Vagina (tissue), 2 donors: ENCODE measurements around the gene CCDC57. TPM values are rescaled to one million over a fixed set of nuclear protein-coding genes. Genes with fewer than 3 reads are reported as not detected.
"Not testable (repeated sequence)": the region's sequence is repeated elsewhere in the genome, so short reads cannot be mapped to it uniquely, and the experiment has no call there.

ENCODE experiments used
- DNase-seq, 2 donors: peaks; one replicate each; pipeline ENCODE4 v3.0.0-alpha.2; 2017; ENCODE audit errors: extremely low spot score in 2 of 2
- H3K27ac ChIP-seq: fragments of 200-600 bp; sonication (generic); one replicate; pipeline ENCODE4 v1.5.1; 2019
- H3K27me3 ChIP-seq: fragments of 200-600 bp; sonication (generic); one replicate; pipeline ENCODE4 v1.5.1; 2019
- H3K36me3 ChIP-seq, 2 donors: fragments of 200-600 bp; sonication (generic); one replicate each; pipeline ENCODE4 v1.5.1; 2017 to 2019
- H3K4me1 ChIP-seq: fragments of 200-600 bp; sonication (generic); one replicate; pipeline ENCODE4 v1.5.1; 2019
- H3K4me3 ChIP-seq, 2 donors: fragments of 200-600 bp; sonication (generic); 1 replicate in 1 of 2; 2 replicates in 1 of 2; pipeline ENCODE4 v1.5.1; 2016 to 2019
- H3K9me3 ChIP-seq: fragments of 200-600 bp; sonication (generic); one replicate; pipeline ENCODE4 v1.5.1; 2019
- POLR2A ChIP-seq, 2 donors: fragments of 450-650 bp; IDR thresholded peaks; one replicate each; pipeline ENCODE4 v1.6.1; 2017; ENCODE audit warnings: antibody characterized with exemption in 2 of 2, mild to moderate bottlenecking in 2 of 2, moderate library complexity in 2 of 2
- POLR2AphosphoS5 ChIP-seq, 2 donors: sonication (generic); formaldehyde crosslinking; IDR thresholded peaks; one replicate each; pipeline ENCODE4 v1.9.0; 2017; ENCODE audit warnings: antibody characterized with exemption in 2 of 2, mild to moderate bottlenecking in 2 of 2, low read depth in 1 of 2; ENCODE audit not compliant: insufficient read depth in 1 of 2
- intact Hi-C: fragments of 100-400 bp; cut with DNase I; formaldehyde crosslinking; loops from one replicate; pipeline ENCODE4 v1.15.1; 2023
- total RNA-seq: library from RNA; depleted of rRNA; stranded (reverse); fragments of >200 nt; gene quantifications from one replicate; pipeline ENCODE4 v1.2.3, GENCODE V29; 2016
- TF ChIP-seq, protein P1 (sequence below), 3 experiments: fragments of 450-650 bp in 2 of 3; fragments of 200-600 bp in 1 of 3; sonication (generic) in 1 of 3; IDR thresholded peaks; one replicate each; pipeline ENCODE4 v1.5.1; 2017 to 2019; ENCODE audit warnings: antibody characterized with exemption in 3 of 3, mild to moderate bottlenecking in 2 of 3, moderate library complexity in 2 of 3

The CCDC57 gene, protein sequence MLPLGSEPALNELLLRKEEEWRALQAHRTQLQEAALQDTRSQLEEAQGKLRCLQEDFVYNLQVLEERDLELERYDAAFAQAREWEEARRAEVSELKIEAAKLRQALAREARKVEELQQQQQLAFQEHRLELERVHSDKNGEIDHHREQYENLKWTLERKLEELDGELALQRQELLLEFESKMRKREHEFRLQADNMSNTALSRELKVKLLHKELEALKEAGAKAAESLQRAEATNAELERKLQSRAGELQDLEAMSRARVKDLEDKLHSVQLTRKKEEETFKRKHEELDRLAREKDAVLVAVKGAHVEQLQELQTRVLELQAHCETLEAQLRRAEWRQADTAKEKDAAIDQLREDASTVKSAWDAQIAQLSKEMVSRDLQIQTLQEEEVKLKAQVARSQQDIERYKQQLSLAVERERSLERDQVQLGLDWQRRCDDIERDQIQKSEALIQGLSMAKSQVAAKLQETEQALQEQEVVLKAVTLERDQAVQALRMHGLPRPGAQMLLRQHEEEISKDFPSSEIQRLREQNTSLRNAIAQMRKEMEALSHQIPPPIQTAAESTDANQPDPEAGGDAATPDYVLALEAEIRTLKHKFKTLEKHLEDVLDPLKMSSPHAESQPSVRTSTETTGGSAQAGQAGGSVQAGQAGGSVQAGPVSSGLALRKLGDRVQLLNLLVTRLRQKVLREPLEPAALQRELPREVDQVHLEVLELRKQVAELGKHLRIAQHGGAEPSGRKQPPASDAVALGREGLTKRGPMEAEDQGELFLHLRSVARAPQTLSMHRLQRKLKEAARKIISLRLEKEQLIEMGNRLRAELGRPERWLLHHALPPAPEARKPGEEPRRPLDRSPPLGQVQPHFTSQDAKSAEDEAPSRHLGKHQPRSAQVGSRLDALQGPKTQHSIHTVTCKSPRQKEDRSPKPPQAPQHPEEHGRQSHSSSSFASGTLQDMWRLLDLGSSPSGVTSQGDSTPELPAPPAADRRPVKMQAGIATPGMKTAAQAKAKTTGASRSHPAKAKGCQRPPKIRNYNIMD
- 26.5 TPM for total RNA-seq

DNA sequence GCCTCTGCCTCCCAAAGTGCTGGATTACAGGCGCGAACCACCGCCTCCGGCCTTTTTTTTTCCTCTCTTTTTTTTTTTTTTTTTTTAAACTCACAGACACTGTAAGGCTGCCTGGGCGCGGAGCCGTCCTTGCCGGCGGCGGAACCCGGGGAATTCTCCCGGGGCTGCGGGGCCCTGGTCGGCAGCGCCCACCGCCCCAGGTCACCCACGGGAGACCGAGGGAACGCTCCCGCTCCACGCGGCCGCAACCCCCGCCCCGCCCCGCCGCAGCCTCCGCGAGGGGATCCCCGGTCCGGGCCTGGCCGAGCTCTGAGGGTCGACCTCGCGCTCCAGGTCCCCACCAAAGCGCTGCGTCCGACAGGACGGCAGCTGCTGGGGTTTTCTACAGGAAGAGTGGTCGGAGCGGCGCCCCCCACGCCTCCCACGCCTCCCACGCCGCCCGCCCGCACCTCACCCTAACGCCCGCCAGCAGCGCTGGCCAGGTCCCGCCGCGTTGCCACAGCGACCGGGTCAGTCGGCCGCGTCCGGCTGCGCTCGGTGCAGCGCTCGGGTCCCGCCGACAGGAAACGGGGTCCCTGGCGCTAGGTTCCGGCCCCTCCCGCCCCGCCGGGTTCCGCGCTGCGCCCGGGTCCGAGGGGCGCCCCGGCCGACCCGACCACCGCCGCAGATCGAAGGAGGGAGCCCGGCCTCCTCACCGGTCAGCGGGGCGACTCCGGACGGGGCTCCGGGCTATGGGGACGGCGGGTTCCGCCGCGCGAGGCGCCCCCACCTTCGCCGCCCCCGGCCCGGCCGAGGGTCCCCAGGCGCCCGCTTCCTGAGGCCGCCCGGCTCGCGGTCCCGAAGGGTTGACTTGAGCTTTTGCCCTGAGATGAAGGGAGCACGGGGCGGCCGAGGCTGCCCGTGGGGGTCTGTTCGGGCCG, at the start of gene CCDC57:
CCDC57 (minus strand) TSS at position 512 of the 920 bp plus-strand sequence. CDS start 10,898 bp downstream, outside the sequence.
- Histone ChIP-seq H3K27me3 (no peaks in the 10 kb centered on the region), H3K4me3 (peak within 1 kb of the TSS; percentile 68 to 69), H3K36me3 (no peaks in the 10 kb centered on the region), H3K4me1 (peaks cover 46% of the 10 kb centered on the region), H3K27ac (peak within 1 kb of the TSS; percentile 90), H3K9me3 (no peaks in the 10 kb centered on the region)
- TF ChIP-seq, protein P1, sequence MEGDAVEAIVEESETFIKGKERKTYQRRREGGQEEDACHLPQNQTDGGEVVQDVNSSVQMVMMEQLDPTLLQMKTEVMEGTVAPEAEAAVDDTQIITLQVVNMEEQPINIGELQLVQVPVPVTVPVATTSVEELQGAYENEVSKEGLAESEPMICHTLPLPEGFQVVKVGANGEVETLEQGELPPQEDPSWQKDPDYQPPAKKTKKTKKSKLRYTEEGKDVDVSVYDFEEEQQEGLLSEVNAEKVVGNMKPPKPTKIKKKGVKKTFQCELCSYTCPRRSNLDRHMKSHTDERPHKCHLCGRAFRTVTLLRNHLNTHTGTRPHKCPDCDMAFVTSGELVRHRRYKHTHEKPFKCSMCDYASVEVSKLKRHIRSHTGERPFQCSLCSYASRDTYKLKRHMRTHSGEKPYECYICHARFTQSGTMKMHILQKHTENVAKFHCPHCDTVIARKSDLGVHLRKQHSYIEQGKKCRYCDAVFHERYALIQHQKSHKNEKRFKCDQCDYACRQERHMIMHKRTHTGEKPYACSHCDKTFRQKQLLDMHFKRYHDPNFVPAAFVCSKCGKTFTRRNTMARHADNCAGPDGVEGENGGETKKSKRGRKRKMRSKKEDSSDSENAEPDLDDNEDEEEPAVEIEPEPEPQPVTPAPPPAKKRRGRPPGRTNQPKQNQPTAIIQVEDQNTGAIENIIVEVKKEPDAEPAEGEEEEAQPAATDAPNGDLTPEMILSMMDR (IDR thresholded peaks at IDR 0.05): peak in 1 of 3 experiments; percentile 18
- TF ChIP-seq POLR2A (IDR thresholded peaks at IDR 0.05): no peak
- peak in 1 of 2 donors; percentile 22 for TF ChIP-seq POLR2AphosphoS5 (IDR thresholded peaks at IDR 0.05; ENCODE audit: insufficient read depth in 1 of 2, low read depth in 1 of 2)
- intact Hi-C loops: no loop called here
- no peak for DNase-seq

DNA sequence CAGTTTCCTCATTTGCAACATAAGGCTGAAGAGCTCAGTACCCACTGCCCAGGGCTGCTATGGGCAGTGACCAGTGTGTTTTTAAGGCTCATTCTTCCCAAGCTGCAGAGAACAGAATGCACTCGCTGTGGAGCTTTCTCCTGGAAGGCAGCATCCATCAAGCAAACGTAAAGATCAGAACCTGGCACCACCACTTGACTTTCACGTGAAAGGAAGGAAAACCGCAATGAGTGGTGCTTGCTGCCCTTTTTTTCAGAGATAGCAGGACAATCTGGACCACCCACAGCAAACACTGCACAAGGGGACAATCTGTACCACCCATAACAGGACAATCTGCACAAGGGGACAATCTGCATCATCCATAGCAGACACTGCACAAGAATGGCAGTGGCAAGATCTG, 49.7 kb upstream of the CCDC57 start:
- peaks cover 15% of the 10 kb centered on the region for H3K4me1 ChIP-seq
- DNase-seq: no peak
- H3K4me3 ChIP-seq: no peak overlapping the region
- peaks cover 5 to 79% of the 10 kb centered on the region in 2 donors for H3K36me3 ChIP-seq
- intact Hi-C loops: no loop called here
- H3K9me3 ChIP-seq: no peaks in the 10 kb centered on the region
- H3K27ac ChIP-seq: no peak overlapping the region
- TF ChIP-seq POLR2AphosphoS5 (IDR thresholded peaks at IDR 0.05; ENCODE audit: insufficient read depth in 1 of 2, low read depth in 1 of 2) (no peak), POLR2A (IDR thresholded peaks at IDR 0.05) (no peak)
- TF ChIP-seq, protein P1 (IDR thresholded peaks at IDR 0.05): no peak
- no peaks in the 10 kb centered on the region for H3K27me3 ChIP-seq

DNA sequence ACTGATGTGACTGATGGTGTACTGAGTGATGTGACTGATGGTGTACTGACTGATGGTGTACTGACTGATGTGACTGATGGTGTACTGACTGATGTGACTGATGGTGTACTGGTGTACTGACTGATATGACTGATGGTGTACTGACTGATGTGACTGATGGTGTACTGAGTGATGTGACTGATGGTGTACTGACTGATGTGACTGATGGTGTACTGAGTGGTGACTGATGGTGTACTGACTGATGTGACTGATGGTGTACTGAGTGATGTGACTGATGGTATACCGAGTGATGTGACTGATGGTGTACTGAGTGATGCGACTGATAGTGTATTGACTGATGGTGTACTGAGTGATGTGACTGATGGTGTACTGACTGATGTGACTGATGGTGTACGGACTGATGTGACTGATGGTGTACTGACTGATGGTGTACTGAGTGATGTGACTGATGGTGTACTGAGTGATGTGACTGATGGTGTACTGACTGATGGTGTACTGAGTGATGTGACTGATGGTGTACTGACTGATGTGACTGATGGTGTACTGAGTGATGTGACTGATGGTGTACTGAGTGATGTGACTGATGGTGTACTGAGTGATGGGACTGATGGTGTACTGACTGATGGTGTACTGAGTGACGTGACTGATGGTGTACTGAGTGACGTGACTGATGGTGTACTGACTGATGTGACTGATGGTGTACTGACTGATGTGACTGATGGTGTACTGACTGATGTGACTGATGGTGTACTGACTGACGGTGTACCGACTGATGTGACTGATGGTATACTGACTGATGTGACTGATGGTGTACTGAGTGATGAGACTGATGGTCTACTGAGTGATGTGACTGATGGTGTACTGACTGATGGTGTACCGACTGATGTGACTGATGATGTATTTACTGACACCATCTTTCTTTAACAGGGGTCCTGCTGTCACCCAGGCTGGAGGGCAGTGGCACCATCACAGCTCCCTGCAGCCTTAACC, 47.6 kb upstream of the CCDC57 start:
- H3K36me3 ChIP-seq: peaks cover 5 to 83% of the 10 kb centered on the region in 2 donors
- DNase-seq, H3K9me3 ChIP-seq, intact Hi-C loops, H3K4me1 ChIP-seq, H3K27ac ChIP-seq, H3K27me3 ChIP-seq, H3K4me3 ChIP-seq: not testable (repeated sequence)

DNA sequence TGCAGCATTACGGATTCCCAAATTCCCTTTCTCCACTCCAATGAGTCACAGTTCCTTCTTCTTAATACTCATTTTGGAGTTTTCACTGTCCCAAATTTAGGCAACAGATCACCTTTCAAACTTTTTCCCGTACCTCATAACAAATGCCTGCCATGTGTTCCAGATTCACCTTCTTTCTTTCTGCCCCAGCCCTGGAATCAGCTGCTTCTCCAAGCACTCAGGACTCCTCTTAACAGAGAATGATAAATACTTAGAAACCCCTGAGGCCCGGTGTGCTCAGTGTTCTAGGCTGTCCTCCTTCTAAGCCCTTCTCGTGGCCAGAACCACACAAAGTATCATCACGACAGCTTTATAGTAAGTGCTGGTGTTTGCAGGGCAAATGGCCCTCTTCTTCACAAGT, 45.9 kb upstream of the CCDC57 start:
- TF ChIP-seq, protein P1 (IDR thresholded peaks at IDR 0.05): no peak
- no peak for TF ChIP-seq POLR2A (IDR thresholded peaks at IDR 0.05)
- no peak for TF ChIP-seq POLR2AphosphoS5 (IDR thresholded peaks at IDR 0.05; ENCODE audit: insufficient read depth in 1 of 2, low read depth in 1 of 2)
- no peak overlapping the region for H3K27ac ChIP-seq
- H3K27me3 ChIP-seq: no peaks in the 10 kb centered on the region
- no peak for DNase-seq
- no peaks in the 10 kb centered on the region for H3K9me3 ChIP-seq
- no peaks in the 10 kb centered on the region for H3K4me1 ChIP-seq
- intact Hi-C loops: no loop called here
- no peak overlapping the region for H3K4me3 ChIP-seq
- H3K36me3 ChIP-seq: peaks cover 5 to 80% of the 10 kb centered on the region in 2 donors
